Thyroid gland (tissue), 4 donors: ENCODE data around the gene BMPR2. TPM values are rescaled to one million over a fixed set of nuclear protein-coding genes. Genes with fewer than 3 reads are reported as not detected.
A peak's percentile ranks its signal among the peaks of the same experiment; 100 is the strongest.

ENCODE experiments used
- DNase-seq, 2 donors: peaks; one replicate each; pipeline ENCODE4 v3.0.0-alpha.2; 2019
- H3K27ac ChIP-seq, 3 donors: fragments of 200-600 bp; sonication (generic); 1 replicate in 2 of 3; 2 replicates in 1 of 3; pipeline ENCODE4 v1.5.1; 2016 to 2019; ENCODE audit warnings: mild to moderate bottlenecking in 1 of 3, moderate library complexity in 1 of 3
- H3K27me3 ChIP-seq: fragments of 200-600 bp; sonication (generic); one replicate; pipeline ENCODE4 v1.5.1; 2019
- H3K36me3 ChIP-seq, 2 donors: fragments of 200-600 bp; sonication (generic); one replicate each; pipeline ENCODE4 v1.5.1; 2016 to 2019
- H3K4me1 ChIP-seq, 2 donors: fragments of 200-600 bp; sonication (generic); one replicate each; pipeline ENCODE4 v1.5.1; 2017 to 2019
- H3K4me3 ChIP-seq, 3 donors: fragments of 200-600 bp; sonication (generic); replicated peaks in 1 of 3; 1 replicate in 2 of 3; 2 replicates in 1 of 3; pipeline ENCODE4 v1.5.1; 2016; ENCODE audit warnings: mild to moderate bottlenecking in 1 of 3
- H3K9me3 ChIP-seq: fragments of 200-600 bp; sonication (generic); one replicate; pipeline ENCODE4 v1.5.1; 2017
- POLR2A ChIP-seq, 2 donors: fragments of 450-650 bp; IDR thresholded peaks; one replicate each; pipeline ENCODE4 v1.6.1; 2017; ENCODE audit warnings: antibody characterized with exemption in 2 of 2, mild to moderate bottlenecking in 2 of 2, moderate library complexity in 1 of 2
- WGBS, 2 donors: methylation state at CpG; one replicate each; pipeline ENCODE4 v1.1.5; 2017; 5-methylcytosine and 5-hydroxymethylcytosine counted together
- intact Hi-C: fragments of 100-400 bp; cut with DNase I; formaldehyde crosslinking; loops from one replicate; pipeline ENCODE4 v1.15.1; 2023
- total RNA-seq, 4 donors: library from RNA; depleted of rRNA; stranded (reverse); fragments of >200 nt; gene quantifications; one replicate each; pipeline ENCODE4 v1.2.3, GENCODE V29; 2016
- TF ChIP-seq, protein P1 (sequence below), 6 experiments: fragments of 200-600 bp in 3 of 6; fragments of 450-650 bp in 3 of 6; sonication (generic) in 3 of 6; IDR thresholded peaks; one replicate each; pipeline ENCODE4 v1.5.1; 2016 to 2019; ENCODE audit warnings: antibody characterized with exemption in 6 of 6, mild to moderate bottlenecking in 2 of 6, inconsistent platforms in 1 of 6, moderate library complexity in 1 of 6

The BMPR2 gene
- total RNA-seq, 4 donors from 2014 or later, result 50.1 to 67.0 (median 56.3) TPM

DNA sequence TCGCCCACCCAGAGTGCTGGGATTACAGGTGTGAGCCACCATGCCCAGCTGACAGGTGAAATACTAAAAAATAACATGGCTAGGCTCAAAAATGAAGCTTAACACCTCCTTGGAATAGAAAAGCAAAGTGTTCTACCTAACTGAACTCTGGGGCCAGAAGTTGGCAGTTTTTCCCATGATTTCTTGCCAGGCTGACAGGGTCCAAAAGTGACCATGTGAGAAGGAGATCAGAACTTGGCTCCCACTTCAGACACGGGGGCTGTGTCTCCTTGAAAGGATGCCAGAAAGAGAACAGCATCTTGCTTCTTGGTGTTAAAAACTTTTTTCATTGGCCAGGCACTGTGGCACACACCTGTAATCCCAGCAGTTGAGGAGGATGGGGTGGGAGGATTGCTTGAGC is 47.0 kb downstream of the BMPR2 start:
- H3K9me3 ChIP-seq, result no peaks in the 10 kb centered on the region
- DNase-seq, result peak in 1 of 2 donors; percentile 12
- no peaks in the 10 kb centered on the region for H3K36me3 ChIP-seq
- intact Hi-C loops, result no loop called here
- no peak overlapping the region for H3K27ac ChIP-seq
- no peak overlapping the region for H3K4me3 ChIP-seq
- WGBS, 2 donors, result 48 to 54% methylated on average over 2 of the region's 2 CpGs
- H3K4me1 ChIP-seq, result peaks cover 3 to 11% of the 10 kb centered on the region in 2 donors
- TF ChIP-seq, protein P1, sequence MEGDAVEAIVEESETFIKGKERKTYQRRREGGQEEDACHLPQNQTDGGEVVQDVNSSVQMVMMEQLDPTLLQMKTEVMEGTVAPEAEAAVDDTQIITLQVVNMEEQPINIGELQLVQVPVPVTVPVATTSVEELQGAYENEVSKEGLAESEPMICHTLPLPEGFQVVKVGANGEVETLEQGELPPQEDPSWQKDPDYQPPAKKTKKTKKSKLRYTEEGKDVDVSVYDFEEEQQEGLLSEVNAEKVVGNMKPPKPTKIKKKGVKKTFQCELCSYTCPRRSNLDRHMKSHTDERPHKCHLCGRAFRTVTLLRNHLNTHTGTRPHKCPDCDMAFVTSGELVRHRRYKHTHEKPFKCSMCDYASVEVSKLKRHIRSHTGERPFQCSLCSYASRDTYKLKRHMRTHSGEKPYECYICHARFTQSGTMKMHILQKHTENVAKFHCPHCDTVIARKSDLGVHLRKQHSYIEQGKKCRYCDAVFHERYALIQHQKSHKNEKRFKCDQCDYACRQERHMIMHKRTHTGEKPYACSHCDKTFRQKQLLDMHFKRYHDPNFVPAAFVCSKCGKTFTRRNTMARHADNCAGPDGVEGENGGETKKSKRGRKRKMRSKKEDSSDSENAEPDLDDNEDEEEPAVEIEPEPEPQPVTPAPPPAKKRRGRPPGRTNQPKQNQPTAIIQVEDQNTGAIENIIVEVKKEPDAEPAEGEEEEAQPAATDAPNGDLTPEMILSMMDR (IDR thresholded peaks at IDR 0.05), result no peak
- TF ChIP-seq POLR2A (IDR thresholded peaks at IDR 0.05), result no peak
- H3K27me3 ChIP-seq, result no peaks in the 10 kb centered on the region

DNA sequence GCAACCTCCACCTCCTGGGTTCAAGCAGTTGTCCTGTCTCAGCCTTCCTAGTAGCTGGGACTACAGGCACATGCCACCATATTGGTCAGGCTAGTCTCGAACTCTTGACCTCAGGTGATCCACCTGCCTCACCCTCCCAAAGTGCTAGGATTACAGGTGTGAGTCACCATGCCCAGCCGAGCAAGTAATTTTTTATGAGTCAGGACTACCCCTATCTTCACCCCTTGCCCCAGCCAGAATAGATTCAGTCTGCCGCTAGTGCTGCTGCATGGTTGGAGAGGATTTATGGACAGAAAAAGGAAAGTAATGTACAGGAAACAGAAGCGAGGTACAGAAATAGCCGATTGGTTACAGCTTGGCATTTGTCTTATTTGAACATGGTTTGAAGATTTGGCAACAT is 48.9 kb downstream of the BMPR2 start:
- DNase-seq, result no peak

DNA sequence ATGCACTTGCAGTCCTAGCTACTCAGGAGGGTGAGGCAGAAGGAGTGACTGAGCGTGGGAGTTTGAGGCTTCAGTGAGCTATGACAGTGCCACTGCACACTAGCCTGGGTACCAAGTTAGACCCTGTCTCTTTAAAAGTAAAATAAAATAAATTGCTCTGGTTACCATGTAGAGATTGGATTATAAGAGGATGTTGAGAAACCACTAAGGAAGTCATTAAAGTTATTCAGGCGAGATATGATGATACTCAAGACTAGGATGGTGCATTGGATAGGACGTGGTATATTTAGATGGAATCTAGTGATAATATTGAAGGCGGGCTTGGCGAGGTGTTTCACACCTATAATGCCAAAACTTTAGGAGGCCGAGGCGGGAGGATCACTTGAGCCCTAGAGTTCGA is 50.6 kb downstream of the BMPR2 start:
- Histone ChIP-seq H3K9me3 (no peaks in the 10 kb centered on the region), H3K36me3 (no peaks in the 10 kb centered on the region), H3K4me1 (peaks cover 3 to 7% of the 10 kb centered on the region in 2 donors), H3K27me3 (no peaks in the 10 kb centered on the region), H3K27ac (no peak overlapping the region), H3K4me3 (no peak overlapping the region)
- DNase-seq, result no peak
- intact Hi-C loops, result no loop called here
- TF ChIP-seq, protein P1 (IDR thresholded peaks at IDR 0.05), result no peak
- no peak for TF ChIP-seq POLR2A (IDR thresholded peaks at IDR 0.05)
- 54 to 70% methylated on average over 8 of the region's 8 CpGs for WGBS, 2 donors

More for the DNA sequence above, 48.9 kb downstream of the BMPR2 start:
- H3K27me3 ChIP-seq, result no peaks in the 10 kb centered on the region
- no peak for TF ChIP-seq POLR2A (IDR thresholded peaks at IDR 0.05)
- H3K27ac ChIP-seq, result no peak overlapping the region
- intact Hi-C loops, result no loop called here
- H3K9me3 ChIP-seq, result no peaks in the 10 kb centered on the region
- no peak overlapping the region for H3K4me3 ChIP-seq
- peaks cover 3 to 7% of the 10 kb centered on the region in 2 donors for H3K4me1 ChIP-seq
- no peaks in the 10 kb centered on the region for H3K36me3 ChIP-seq
- 86 to 97% methylated on average over 5 of the region's 5 CpGs for whole genome bisulfite sequencing, 2 donors

DNA sequence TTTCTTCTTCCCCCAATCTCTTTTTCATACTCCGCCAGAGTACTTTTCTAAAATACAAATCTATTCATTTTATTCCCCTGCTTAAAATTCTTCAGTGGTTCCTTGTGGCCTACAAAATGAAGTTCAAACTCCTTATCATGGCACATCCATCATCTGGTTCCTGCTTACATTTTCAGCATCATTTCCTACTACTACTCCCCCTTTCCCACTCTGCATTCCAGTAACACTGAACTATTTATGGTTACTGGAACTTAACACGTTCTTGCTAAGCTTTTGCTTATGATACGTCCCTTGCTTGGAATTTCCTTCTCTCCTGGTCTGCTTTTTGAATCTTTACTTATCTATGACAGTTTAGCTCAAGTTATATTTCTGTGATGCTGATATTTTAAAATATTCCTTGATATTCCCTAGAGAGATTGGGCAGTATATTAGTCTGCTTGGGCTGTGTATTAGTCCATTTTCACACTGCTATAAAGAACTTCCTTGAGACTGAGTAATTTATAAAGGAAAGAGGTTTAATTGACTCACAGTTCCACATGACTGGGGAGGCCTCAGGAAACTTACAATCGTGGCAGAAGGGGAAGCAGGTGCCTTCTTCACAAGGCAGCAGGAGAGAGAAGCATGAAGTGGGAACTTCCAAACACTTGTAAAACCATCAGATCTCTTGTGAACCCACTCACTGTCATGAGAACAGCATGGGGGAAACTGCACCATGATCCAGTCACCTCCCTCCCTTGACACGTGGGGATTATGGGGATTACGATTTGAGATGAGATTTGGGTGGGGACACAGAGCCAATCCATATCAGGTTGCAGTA is 53.2 kb downstream of the BMPR2 start:
- Histone ChIP-seq H3K27ac (no peak overlapping the region), H3K27me3 (no peaks in the 10 kb centered on the region), H3K36me3 (no peaks in the 10 kb centered on the region), H3K4me3 (no peak overlapping the region), H3K9me3 (no peaks in the 10 kb centered on the region), H3K4me1 (peaks cover 0 to 4% of the 10 kb centered on the region in 2 donors)
- no peak for DNase-seq
- WGBS, 2 donors, result 79 to 87% methylated on average over 6 of the region's 6 CpGs
- intact Hi-C loops, result no loop called here
- TF ChIP-seq POLR2A (IDR thresholded peaks at IDR 0.05), result no peak
- TF ChIP-seq, protein P1 (IDR thresholded peaks at IDR 0.05), result no peak

DNA sequence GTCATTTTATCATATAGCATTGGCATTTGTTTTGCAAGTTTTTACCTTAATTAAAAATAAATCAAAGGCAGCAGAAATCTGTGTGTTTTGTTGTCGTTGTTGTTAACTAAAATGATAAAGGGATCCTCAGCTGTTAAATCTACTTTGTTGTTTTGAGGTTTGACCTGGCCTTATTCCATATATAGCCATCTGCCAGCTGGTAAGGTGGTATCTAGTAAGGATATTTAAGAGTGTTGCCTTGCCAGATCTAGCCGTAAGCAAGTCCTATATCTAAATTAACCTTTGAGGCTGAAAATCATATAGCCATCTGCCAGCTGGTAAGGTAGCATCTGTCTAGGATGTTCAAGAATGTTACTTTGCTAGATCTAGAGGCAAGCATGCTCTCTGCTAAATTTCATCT is 56.6 kb downstream of the BMPR2 start:
- Histone ChIP-seq H3K36me3 (no peaks in the 10 kb centered on the region), H3K27ac (no peak overlapping the region), H3K9me3 (no peaks in the 10 kb centered on the region), H3K27me3 (no peaks in the 10 kb centered on the region), H3K4me1 (peaks cover 4 to 9% of the 10 kb centered on the region in 2 donors), H3K4me3 (no peak overlapping the region)
- DNase-seq, result no peak
- TF ChIP-seq, protein P1 (IDR thresholded peaks at IDR 0.05), result no peak
- TF ChIP-seq POLR2A (IDR thresholded peaks at IDR 0.05), result no peak
- intact Hi-C loops, result no loop called here
- 92% methylated on average over 2 of the region's 2 CpGs for WGBS, 2 donors
